ENCODE measurements around the gene TMEM156.

DNA sequence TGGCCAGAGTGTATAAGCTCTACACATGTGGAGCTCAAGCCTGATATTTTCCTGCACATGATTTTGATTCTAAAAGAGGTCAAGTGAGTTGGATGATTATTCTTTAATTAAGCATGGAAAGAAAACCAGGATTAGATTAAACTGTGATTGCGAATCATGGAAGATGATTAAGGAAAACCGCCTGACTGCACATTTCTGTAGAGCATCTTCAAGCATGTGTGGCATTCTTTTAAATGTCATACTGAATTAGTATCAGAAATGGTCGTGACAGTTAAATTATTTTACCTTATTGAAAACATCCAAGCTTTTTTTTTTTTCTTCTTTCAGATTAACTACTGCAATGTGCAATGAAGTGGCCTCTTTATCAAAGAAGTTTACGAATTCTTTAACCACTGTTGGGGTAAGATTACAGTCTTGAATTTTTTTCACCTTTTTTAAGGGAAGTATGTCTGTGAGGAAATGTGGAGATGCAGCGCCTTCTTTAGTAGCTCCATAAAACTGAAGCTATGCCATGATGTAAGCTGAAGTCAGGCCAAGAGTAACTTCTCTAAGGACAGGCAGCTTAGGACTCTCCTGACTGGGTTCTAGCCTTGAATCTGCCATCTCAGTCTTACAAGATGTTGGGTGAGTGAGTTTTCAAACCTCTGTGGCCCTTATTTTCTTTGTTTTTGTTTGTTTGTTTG, 96.7 kb downstream of the TMEM156 start:
- TF ChIP-seq CTCF (IDR thresholded peaks at IDR 0.05; ENCODE audit: extremely low read depth in 1 of 2, insufficient read depth in 1 of 2, low read depth in 1 of 2, low read length in 2 of 2) (no peak), POLR2A (IDR thresholded peaks at IDR 0.05; ENCODE audit: low read depth, low read length) (no peak), POLR2AphosphoS5 (IDR thresholded peaks at IDR 0.05; ENCODE audit: insufficient read depth, low read depth, low read length) (no peak)
